Effector CD8-positive, alpha-beta T cell (primary cell): ENCODE results near the gene TMA7.

Source experiments
- DNase-seq: peaks from one replicate; lab custom pipeline; 2025; lab: John Stamatoyannopoulos, UW

Gene TMA7

GRCh38 chr3:48409291-48410201, 30.5 kb upstream of the TMA7 start:
- no peak for DNase-seq

- DNase-seq = no peak
Measured at GRCh38 chr3:48410205-48411040, 29.6 kb upstream of the TMA7 start.

GRCh38 chr3:48411041-48411588, 28.9 kb upstream of the TMA7 start:
- no peak for DNase-seq

- no peak for DNase-seq
Measured at GRCh38 chr3:48411606-48412374, 28.3 kb upstream of the TMA7 start.

- DNase-seq = no peak
Measured at GRCh38 chr3:48412375-48413001, 27.6 kb upstream of the TMA7 start.

GRCh38 chr3:48413086-48413485, 27.0 kb upstream of the TMA7 start:
- no peak for DNase-seq

- DNase-seq = no peak
Measured at GRCh38 chr3:48413611-48414010, 26.4 kb upstream of the TMA7 start.

GRCh38 chr3:48414376-48415250, 25.4 kb upstream of the TMA7 start:
- DNase-seq = no peak

GRCh38 chr3:48415251-48415953, 24.7 kb upstream of the TMA7 start:
- no peak for DNase-seq

GRCh38 chr3:48416091-48416505, 24.0 kb upstream of the TMA7 start:
- no peak for DNase-seq

GRCh38 chr3:48416546-48416945, 23.5 kb upstream of the TMA7 start:
- DNase-seq = no peak

- DNase-seq = no peak
Measured at GRCh38 chr3:48417529-48418108, 22.4 kb upstream of the TMA7 start.

- DNase-seq = no peak
Measured at GRCh38 chr3:48418140-48418539, 21.9 kb upstream of the TMA7 start.

- DNase-seq = no peak
Measured at GRCh38 chr3:48418651-48419050, 21.4 kb upstream of the TMA7 start.

- no peak for DNase-seq
Measured at GRCh38 chr3:48419149-48419548, 20.9 kb upstream of the TMA7 start.

GRCh38 chr3:48419597-48419996, 20.5 kb upstream of the TMA7 start:
- DNase-seq = no peak

- DNase-seq = no peak
Measured at GRCh38 chr3:48420561-48420960, 19.5 kb upstream of the TMA7 start.

GRCh38 chr3:48422272-48422671, 17.8 kb upstream of the TMA7 start:
- no peak for DNase-seq

GRCh38 chr3:48422681-48423080, 17.4 kb upstream of the TMA7 start:
- DNase-seq = no peak
